IMR-90 (cell line): Measurements from ENCODE around the gene SH3TC1. TPM values are rescaled to one million over a fixed set of nuclear protein-coding genes. Genes with fewer than 3 reads are reported as not detected.

Source experiments
- ATAC-seq: fragments of 200-7000 bp; cut with Tn5 transposase; 2 replicates; pipeline ENCODE4 v1.9.1; 2020; ENCODE audit warnings: low read depth, mild to moderate bottlenecking, moderate library complexity
- BruUV-seq: library from RNA; stranded (reverse); fragments of 400-500 nt; replicated peaks from 2 replicates; lab custom pipeline; 2021; lab: Mats Ljungman, UMichigan
- CTCF ChIA-PET: fragments of 300-600 bp; formaldehyde crosslinking; extraction: SDS; loops from one replicate; lab custom pipeline; 2021; ENCODE audit warnings: antibody characterized with exemption; lab: Yijun Ruan, JAX
- POLR2A ChIA-PET: fragments of 300-600 bp; sonication (Branson Sonifier 250); formaldehyde crosslinking; loops from one replicate; lab custom pipeline; 2022; ENCODE audit warnings: antibody characterized with exemption; ENCODE audit not compliant: unreplicated experiment; lab: Charles Lee
- DNase-seq: peaks from one replicate; pipeline ENCODE4 v3.0.0; 2013
- H2AFZ ChIP-seq: replicated peaks from 2 replicates; pipeline ENCODE3; 2013; ENCODE audit warnings: low read length, mild to moderate bottlenecking; ENCODE audit not compliant: poor library complexity
- H2AK5ac ChIP-seq: 2 replicates; pipeline ENCODE4 v1.6.1; 2013; ENCODE audit warnings: low read depth, low read length, inconsistent platforms
- H2AK9ac ChIP-seq: replicated peaks from 2 replicates; pipeline ENCODE3; 2013; ENCODE audit warnings: mild to moderate bottlenecking, low read depth, low read length, moderate library complexity; ENCODE audit not compliant: poor library complexity
- H2BK120ac ChIP-seq: 2 replicates; pipeline ENCODE4 v1.6.1; 2013; ENCODE audit warnings: low read depth, low read length, inconsistent platforms
- H2BK15ac ChIP-seq: 3 replicates; pipeline ENCODE4 v1.6.1; 2013; ENCODE audit warnings: low read depth, low read length, inconsistent platforms
- H2BK20ac ChIP-seq: 2 replicates; pipeline ENCODE4 v1.6.1; 2013; ENCODE audit warnings: low read depth, mild to moderate bottlenecking, inconsistent platforms, low read length, moderate library complexity
- H2BK5ac ChIP-seq: 2 replicates; pipeline ENCODE4 v1.6.1; 2013; ENCODE audit warnings: mild to moderate bottlenecking, low read depth, low read length, inconsistent platforms; ENCODE audit not compliant: poor library complexity, severe bottlenecking
- H3K14ac ChIP-seq: replicated peaks from 2 replicates; pipeline ENCODE4 v1.6.1; 2013; ENCODE audit warnings: low read depth, low read length, inconsistent platforms
- H3K18ac ChIP-seq: 2 replicates; pipeline ENCODE4 v1.6.1; 2013; ENCODE audit warnings: low read depth, low read length, control low read depth
- H3K23ac ChIP-seq: 2 replicates; pipeline ENCODE4 v1.6.1; 2013; ENCODE audit warnings: low read depth, low read length, inconsistent platforms
- H3K27ac ChIP-seq: 2 replicates; pipeline ENCODE4 v1.5.1; 2013; ENCODE audit warnings: mild to moderate bottlenecking, control low read depth, low read length; ENCODE audit not compliant: insufficient read depth
- H3K27me3 ChIP-seq: 2 replicates; pipeline ENCODE4 v1.6.1; 2013; ENCODE audit warnings: low read length; ENCODE audit not compliant: control insufficient read depth, insufficient read depth
- H3K36me3 ChIP-seq: 2 replicates; pipeline ENCODE4 v1.6.1; 2013; ENCODE audit warnings: low read length, mixed read lengths; ENCODE audit not compliant: control insufficient read depth, insufficient read depth
- H3K4ac ChIP-seq: 2 replicates; pipeline ENCODE4 v1.6.1; 2013; ENCODE audit warnings: low read depth, low read length, inconsistent platforms
- H3K4me1 ChIP-seq: 2 replicates; pipeline ENCODE4 v1.6.1; 2013; ENCODE audit warnings: low read length, mixed read lengths; ENCODE audit not compliant: control insufficient read depth, insufficient read depth
- H3K4me2 ChIP-seq: 2 replicates; pipeline ENCODE4 v1.6.1; 2013; ENCODE audit warnings: low read depth, mild to moderate bottlenecking, control low read depth, low read length, moderate library complexity
- H3K4me3 ChIP-seq: 2 replicates; pipeline ENCODE4 v1.5.1; 2013; ENCODE audit warnings: low read depth, mild to moderate bottlenecking, control low read depth, low read length, moderate library complexity; ENCODE audit not compliant: insufficient read depth
- H3K56ac ChIP-seq: 2 replicates; pipeline ENCODE4 v1.6.1; 2013; ENCODE audit warnings: low read length, inconsistent platforms; ENCODE audit not compliant: insufficient read depth; ENCODE audit errors: extremely low read depth
- H3K79me1 ChIP-seq, 2 experiments: 2 replicates each; pipeline ENCODE4 v1.6.1; 2013; ENCODE audit warnings: low read length in 2 of 2, inconsistent platforms in 1 of 2, low read depth in 1 of 2
- H3K9ac ChIP-seq: 2 replicates; pipeline ENCODE4 v1.6.1; 2013; ENCODE audit warnings: low read depth, low read length, control low read depth
- H3K9me1 ChIP-seq: 2 replicates; pipeline ENCODE4 v1.6.1; 2013; ENCODE audit warnings: low read length, inconsistent platforms; ENCODE audit not compliant: insufficient read depth
- H3K9me3 ChIP-seq: 2 replicates; pipeline ENCODE4 v1.6.1; 2013; ENCODE audit warnings: low read length; ENCODE audit not compliant: control insufficient read depth, insufficient read depth
- H4K20me1 ChIP-seq: 2 replicates; pipeline ENCODE4 v1.6.1; 2013; ENCODE audit warnings: low read length, inconsistent platforms; ENCODE audit not compliant: insufficient read depth
- H4K5ac ChIP-seq: 2 replicates; pipeline ENCODE4 v1.6.1; 2013; ENCODE audit warnings: mild to moderate bottlenecking, low read depth, low read length, control low read depth
- H4K8ac ChIP-seq, 2 experiments: 2 replicates each; pipeline ENCODE4 v1.6.1; 2013; ENCODE audit warnings: low read depth in 2 of 2, low read length in 2 of 2, control low read depth in 1 of 2, inconsistent platforms in 1 of 2
- H4K91ac ChIP-seq: 2 replicates; pipeline ENCODE4 v1.6.1; 2013; ENCODE audit warnings: low read depth, low read length, inconsistent platforms; ENCODE audit not compliant: insufficient read depth
- BHLHE40 ChIP-seq: fragments of 150-350 bp; IDR thresholded peaks from 2 replicates; pipeline ENCODE4 v1.6.1; 2016; ENCODE audit warnings: mild to moderate bottlenecking, low read depth, low read length
- CEBPB ChIP-seq: IDR thresholded peaks from 2 replicates; pipeline ENCODE4 v1.6.1; 2012; ENCODE audit warnings: low read depth, low read length, improper control_type of control experiment
- CHD1 ChIP-seq: IDR thresholded peaks from 2 replicates; pipeline ENCODE4 v1.6.1; 2012; ENCODE audit warnings: low read depth, low read length, improper control_type of control experiment
- CTCF ChIP-seq: conservative IDR thresholded peaks from 2 replicates; pipeline ENCODE4 v1.5.1; 2012; ENCODE audit warnings: mild to moderate bottlenecking, low read depth, low read length, improper control_type of control experiment
- ELK1 ChIP-seq: fragments of 150-350 bp; IDR thresholded peaks from 2 replicates; pipeline ENCODE4 v1.6.1; 2016; ENCODE audit warnings: low read depth, mild to moderate bottlenecking, low read length, moderate library complexity, borderline replicate concordance
- FOS ChIP-seq: fragments of 150-350 bp; IDR thresholded peaks from 2 replicates; pipeline ENCODE4 v1.6.1; 2016; ENCODE audit warnings: low read depth, low read length
- MAFK ChIP-seq: IDR thresholded peaks from 2 replicates; pipeline ENCODE4 v1.6.1; 2012; ENCODE audit warnings: low read depth, low read length, improper control_type of control experiment
- MAZ ChIP-seq: IDR thresholded peaks from 2 replicates; pipeline ENCODE4 v1.6.1; 2012; ENCODE audit warnings: low read depth, mild to moderate bottlenecking, low read length, improper control_type of control experiment, moderate library complexity, borderline replicate concordance
- MXI1 ChIP-seq: IDR thresholded peaks from 2 replicates; pipeline ENCODE4 v1.6.1; 2012; ENCODE audit warnings: low read depth, mild to moderate bottlenecking, low read length, moderate library complexity, borderline replicate concordance
- NFE2L2 ChIP-seq: fragments of 150-350 bp; IDR thresholded peaks from 2 replicates; pipeline ENCODE4 v1.6.1; 2016; ENCODE audit warnings: low read depth, mild to moderate bottlenecking, low read length
- POLR2A ChIP-seq: IDR thresholded peaks from 2 replicates; pipeline ENCODE4 v1.6.1; 2012; ENCODE audit warnings: mild to moderate bottlenecking, low read depth, low read length
- RAD21 ChIP-seq: IDR thresholded peaks from 2 replicates; pipeline ENCODE4 v1.6.1; 2012; ENCODE audit warnings: low read length, improper control_type of control experiment
- RCOR1 ChIP-seq: IDR thresholded peaks from 2 replicates; pipeline ENCODE4 v1.6.1; 2012; ENCODE audit warnings: mild to moderate bottlenecking, low read length, improper control_type of control experiment; ENCODE audit not compliant: insufficient replicate concordance
- RFX5 ChIP-seq: IDR thresholded peaks from 2 replicates; pipeline ENCODE4 v1.8.0; 2012; ENCODE audit warnings: low read depth, mild to moderate bottlenecking, low read length, moderate library complexity
- SMC3 ChIP-seq: fragments of 150-350 bp; IDR thresholded peaks from 2 replicates; pipeline ENCODE4 v1.6.1; 2016; ENCODE audit warnings: low read depth, mild to moderate bottlenecking, antibody characterized with exemption, low read length, moderate library complexity
- USF2 ChIP-seq: fragments of 150-350 bp; IDR thresholded peaks from 2 replicates; pipeline ENCODE4 v1.6.1; 2017; ENCODE audit warnings: mild to moderate bottlenecking, antibody characterized with exemption, low read length, low read depth
- WGBS, 2 experiments: methylation state at CpG; one replicate each; pipeline versions ENCODE4 v1.1.5 to v1.1.7; 2013; ENCODE audit warnings: missing lambda C conversion rate in 2 of 2; ENCODE audit not compliant: insufficient read length in 1 of 2; ENCODE audit errors: extremely low coverage in 2 of 2; 5-methylcytosine and 5-hydroxymethylcytosine counted together
- dilution Hi-C: fragments of 300-500 bp; cut with HindIII; formaldehyde crosslinking; loops from one replicate; pipeline ENCODE4 v1.14.3; 2018; ENCODE audit warnings: low sequenced_read_pairs; ENCODE audit not compliant: unreplicated experiment
- in situ Hi-C: fragments of 300-500 bp; cut with MboI; formaldehyde crosslinking; loops from 3 replicates; pipeline ENCODE4 v1.14.3; 2019; ENCODE audit warnings: low sequenced_read_pairs, inconsistent platforms, mixed read lengths
- intact Hi-C: fragments of 100-400 bp; cut with micrococcal nuclease; formaldehyde crosslinking; loops from 2 replicates; pipeline ENCODE4 v1.10.0; 2022
- polyA plus RNA-seq, 3 experiments: library from polyadenylated mRNA; depleted of rRNA; stranded (reverse); fragments of >200 nt; gene quantifications; 2 replicates each; pipeline ENCODE4 v1.2.3, GENCODE V29; 2012; ENCODE audit warnings: low replicate concordance in 1 of 3
- total RNA-seq: library from RNA; depleted of rRNA; stranded (reverse); fragments of >200 nt; gene quantifications from 2 replicates; pipeline ENCODE4 v1.2.3, GENCODE V29; 2012

Gene SH3TC1
- total and polyA plus RNA-seq, 2 of the 4 experiments (the other 2 are of a cell fraction), result 1.6 to 2.2 TPM

- CTCF ChIA-PET, result interaction anchor here (1.1 to 1.4 kb wide), 2 partner anchors 9 to 60 kb away, joined by 3 to 5 read pairs (median 4); no protein-coding TSS in a partner anchor
Measured at GRCh38 chr4:8236920-8237195, 37.8 kb downstream of the SH3TC1 start.

More at GRCh38 chr4:8236920-8237195, 37.8 kb downstream of the SH3TC1 start:
- Histone ChIP-seq H3K4me2 (no peak overlapping the region), H2AK9ac (no peak overlapping the region), H3K4me3 (no peak overlapping the region), H3K56ac (no peak overlapping the region), H4K20me1 (no peaks in the 10 kb centered on the region; the same call in 1 of the 2 replicates), H3K9me3 (no peaks in the 10 kb centered on the region), H3K14ac (no peak overlapping the region), H3K4me1 (no peaks in the 10 kb centered on the region), H3K9ac (no peak overlapping the region), H4K8ac (no peak overlapping the region), H2BK15ac (no peak overlapping the region), H3K27me3 (no peaks in the 10 kb centered on the region; the same call in 1 of the 2 replicates), H3K27ac (no peak overlapping the region), H3K79me1 (no peaks in the 10 kb centered on the region), H3K23ac (no peak overlapping the region), H4K5ac (no peak overlapping the region), H2AFZ (no peak overlapping the region), H2BK5ac (no peak overlapping the region), H2BK120ac (no peak overlapping the region), H4K91ac (no peak overlapping the region), H2BK20ac (no peak overlapping the region), H3K9me1 (no peaks in the 10 kb centered on the region), H2AK5ac (no peak overlapping the region), H3K36me3 (no peaks in the 10 kb centered on the region), H3K18ac (no peak overlapping the region), H3K4ac (no peak overlapping the region)
- no TSS peak for BruUV-seq
- intact Hi-C loops (no loop called here), dilution Hi-C loops (no loop called here), in situ Hi-C loops (no loop called here)
- whole genome bisulfite sequencing, 2 experiments, result 83% methylated on average over 2 of the region's 9 CpGs; no CpG with 5 or more reads in 1 of the 2 experiments
- no peak for DNase-seq
- TF ChIP-seq SMC3 (no peak), USF2 (no peak), FOS (no peak), ELK1 (no peak), MAZ (no peak), RAD21 (no peak), MXI1 (no peak), CTCF (no peak), NFE2L2 (no peak), BHLHE40 (no peak), POLR2A (no peak), CEBPB (no peak), MAFK (no peak), RFX5 (no peak), CHD1 (no peak), RCOR1 (no peak)
- ATAC-seq, result no peak
- POLR2A ChIA-PET, result no interaction called here
